Thyroid gland (tissue), 4 donors: ENCODE measurements around the gene AMMECR1. TPM values are rescaled to one million over a fixed set of nuclear protein-coding genes. Genes with fewer than 3 reads are reported as not detected.

ENCODE experiments used
- DNase-seq, 2 donors: peaks; one replicate each; pipeline ENCODE4 v3.0.0-alpha.2; 2019
- H3K27ac ChIP-seq, 3 donors: fragments of 200-600 bp; sonication (generic); 1 replicate in 2 of 3; 2 replicates in 1 of 3; pipeline ENCODE4 v1.5.1; 2016 to 2019; ENCODE audit warnings: mild to moderate bottlenecking in 1 of 3, moderate library complexity in 1 of 3
- H3K27me3 ChIP-seq: fragments of 200-600 bp; sonication (generic); one replicate; pipeline ENCODE4 v1.5.1; 2019
- H3K36me3 ChIP-seq, 2 donors: fragments of 200-600 bp; sonication (generic); one replicate each; pipeline ENCODE4 v1.5.1; 2016 to 2019
- H3K4me1 ChIP-seq, 2 donors: fragments of 200-600 bp; sonication (generic); one replicate each; pipeline ENCODE4 v1.5.1; 2017 to 2019
- H3K4me3 ChIP-seq, 3 donors: fragments of 200-600 bp; sonication (generic); replicated peaks in 1 of 3; 1 replicate in 2 of 3; 2 replicates in 1 of 3; pipeline ENCODE4 v1.5.1; 2016; ENCODE audit warnings: mild to moderate bottlenecking in 1 of 3
- H3K9me3 ChIP-seq: fragments of 200-600 bp; sonication (generic); one replicate; pipeline ENCODE4 v1.5.1; 2017
- CTCF ChIP-seq, 6 experiments: fragments of 200-600 bp in 3 of 6; fragments of 450-650 bp in 3 of 6; sonication (generic) in 3 of 6; IDR thresholded peaks; one replicate each; pipeline ENCODE4 v1.5.1; 2016 to 2019; ENCODE audit warnings: antibody characterized with exemption in 6 of 6, mild to moderate bottlenecking in 2 of 6, inconsistent platforms in 1 of 6, moderate library complexity in 1 of 6
- POLR2A ChIP-seq, 2 donors: fragments of 450-650 bp; IDR thresholded peaks; one replicate each; pipeline ENCODE4 v1.6.1; 2017; ENCODE audit warnings: antibody characterized with exemption in 2 of 2, mild to moderate bottlenecking in 2 of 2, moderate library complexity in 1 of 2
- WGBS, 2 donors: methylation state at CpG; one replicate each; pipeline ENCODE4 v1.1.5; 2017; 5-methylcytosine and 5-hydroxymethylcytosine counted together
- intact Hi-C: fragments of 100-400 bp; cut with DNase I; formaldehyde crosslinking; loops from one replicate; pipeline ENCODE4 v1.15.1; 2023
- total RNA-seq, 4 donors: library from RNA; depleted of rRNA; stranded (reverse); fragments of >200 nt; gene quantifications; one replicate each; pipeline ENCODE4 v1.2.3, GENCODE V29; 2016

AMMECR1 gene
- total RNA-seq, 4 donors from 2014 or later = 6.2 to 38.0 (median 11.0) TPM

- Histone ChIP-seq H3K4me3 (no peak overlapping the region), H3K36me3 (no peaks in the 10 kb centered on the region), H3K27ac (no peak overlapping the region), H3K27me3 (no peaks in the 10 kb centered on the region), H3K9me3 (no peaks in the 10 kb centered on the region), H3K4me1 (no peaks in the 10 kb centered on the region)
- DNase-seq = no peak
- intact Hi-C loops = no loop called here
- WGBS, 2 donors = 88 to 93% methylated on average over 2 of the region's 2 CpGs
- TF ChIP-seq POLR2A (IDR thresholded peaks at IDR 0.05) (no peak), CTCF (IDR thresholded peaks at IDR 0.05) (no peak)
These were observed 30.3 kb downstream of the AMMECR1 start for GRCh38 chrX:110287605-110288004.

- no peaks in the 10 kb centered on the region for H3K27me3 ChIP-seq
- H3K4me1 ChIP-seq = peaks cover 0 to 4% of the 10 kb centered on the region in 2 donors
- H3K9me3 ChIP-seq = no peaks in the 10 kb centered on the region
- intact Hi-C loops = no loop called here
- 91 to 97% methylated on average over 4 to 6 of the region's 6 CpGs for WGBS, 2 donors
- no peaks in the 10 kb centered on the region for H3K36me3 ChIP-seq
- H3K27ac ChIP-seq = no peak overlapping the region
- no peak for TF ChIP-seq CTCF (IDR thresholded peaks at IDR 0.05)
- H3K4me3 ChIP-seq = no peak overlapping the region
- DNase-seq = no peak
These were observed 31.8 kb downstream of the AMMECR1 start for GRCh38 chrX:110286106-110286505.

GRCh38 chrX:110284159-110284558, 33.7 kb downstream of the AMMECR1 start:
- intact Hi-C loops = no loop called here
- H3K9me3 ChIP-seq = no peaks in the 10 kb centered on the region
- TF ChIP-seq POLR2A (IDR thresholded peaks at IDR 0.05) = no peak
- H3K27ac ChIP-seq = no peak overlapping the region
- H3K27me3 ChIP-seq = no peaks in the 10 kb centered on the region
- DNase-seq = no peak
- WGBS, 2 donors = 89 to 92% methylated on average over 2 of the region's 2 CpGs
- H3K4me1 ChIP-seq = peaks cover 0 to 4% of the 10 kb centered on the region in 2 donors
- no peak overlapping the region for H3K4me3 ChIP-seq
- H3K36me3 ChIP-seq = no peaks in the 10 kb centered on the region

- intact Hi-C loops = no loop called here
- H3K36me3 ChIP-seq = no peaks in the 10 kb centered on the region
- no peak for TF ChIP-seq CTCF (IDR thresholded peaks at IDR 0.05)
- peaks cover 0 to 4% of the 10 kb centered on the region in 2 donors for H3K4me1 ChIP-seq
- H3K27me3 ChIP-seq = no peaks in the 10 kb centered on the region
- H3K27ac ChIP-seq = no peak overlapping the region
- no peaks in the 10 kb centered on the region for H3K9me3 ChIP-seq
- no peak overlapping the region for H3K4me3 ChIP-seq
- no peak for DNase-seq
These were observed 35.0 kb downstream of the AMMECR1 start for GRCh38 chrX:110282922-110283321.

GRCh38 chrX:110281377-110281776, 36.5 kb downstream of the AMMECR1 start:
- intact Hi-C loops = no loop called here
- H3K27me3 ChIP-seq = no peaks in the 10 kb centered on the region
- H3K36me3 ChIP-seq = no peaks in the 10 kb centered on the region
- no peak overlapping the region for H3K27ac ChIP-seq
- H3K9me3 ChIP-seq = no peaks in the 10 kb centered on the region
- DNase-seq = no peak
- H3K4me1 ChIP-seq = peaks cover 0 to 4% of the 10 kb centered on the region in 2 donors
- 69 to 73% methylated on average over 2 of the region's 2 CpGs for WGBS, 2 donors
- no peak for TF ChIP-seq CTCF (IDR thresholded peaks at IDR 0.05)
- TF ChIP-seq POLR2A (IDR thresholded peaks at IDR 0.05) = no peak
- H3K4me3 ChIP-seq = no peak overlapping the region

- no peaks in the 10 kb centered on the region for H3K9me3 ChIP-seq
- no peak for DNase-seq
- no peak overlapping the region for H3K27ac ChIP-seq
- H3K4me3 ChIP-seq = no peak overlapping the region
- TF ChIP-seq POLR2A (IDR thresholded peaks at IDR 0.05) (no peak), CTCF (IDR thresholded peaks at IDR 0.05) (no peak)
- H3K36me3 ChIP-seq = no peaks in the 10 kb centered on the region
- intact Hi-C loops = no loop called here
- H3K27me3 ChIP-seq = no peaks in the 10 kb centered on the region
- peaks cover 0 to 4% of the 10 kb centered on the region in 2 donors for H3K4me1 ChIP-seq
These were observed 36.9 kb downstream of the AMMECR1 start for GRCh38 chrX:110280954-110281353.
